Measurements from ENCODE around the gene NHLRC2.
"Not testable (repeated sequence)": the region's sequence is repeated elsewhere in the genome, so short reads cannot be mapped to it uniquely, and the experiment has no call there.

Gene NHLRC2

DNA sequence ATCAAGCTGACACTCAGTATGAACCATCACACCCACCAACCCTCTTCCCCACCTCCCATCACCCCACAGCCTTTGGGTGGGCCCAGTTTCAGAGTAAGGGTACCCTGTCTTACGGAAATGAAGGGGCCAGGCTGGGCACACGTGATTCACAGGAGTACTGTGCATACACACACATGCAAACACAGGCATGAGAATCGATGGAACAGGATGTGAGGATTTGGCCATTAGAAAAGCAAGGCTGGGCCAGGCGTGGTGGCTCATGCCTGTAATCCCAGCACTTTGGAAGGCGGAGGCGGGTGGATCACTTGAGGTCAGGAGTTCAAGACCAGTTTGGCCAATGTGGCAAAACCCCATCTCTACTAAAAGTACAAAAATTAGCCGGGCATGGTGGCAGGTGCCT lies 88.7 kb downstream of the NHLRC2 start:
- not testable (repeated sequence) for FAIRE-seq

DNA sequence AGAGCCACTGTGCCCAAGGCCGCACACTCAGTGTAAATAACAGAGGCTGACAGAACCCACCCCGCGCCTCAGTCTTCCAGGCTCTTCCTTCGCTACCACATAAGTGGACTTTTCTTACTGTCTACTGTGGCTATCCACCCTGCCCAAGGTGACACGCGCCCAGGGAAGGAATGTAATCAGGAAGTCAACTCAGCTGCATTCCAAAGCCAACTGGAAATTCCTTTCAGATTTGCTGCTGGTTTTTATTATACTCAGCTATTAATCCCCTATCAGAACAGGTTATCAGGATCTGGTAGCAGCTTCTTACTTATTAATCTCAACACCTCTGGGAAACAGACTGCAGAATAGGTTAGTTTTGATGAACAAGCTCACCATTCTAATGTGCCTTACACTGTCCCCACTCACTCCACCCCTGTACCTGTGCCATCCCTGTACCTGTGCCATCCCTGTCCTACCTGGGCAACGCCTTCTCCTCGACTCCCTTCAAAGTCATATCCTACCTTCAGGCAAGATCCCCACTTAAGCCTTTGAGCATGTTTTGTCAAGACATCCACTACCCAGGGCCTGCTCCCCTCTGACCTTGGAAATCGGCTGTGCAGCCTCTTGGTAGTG lies 90.7 kb downstream of the NHLRC2 start:
- no peak for FAIRE-seq

DNA sequence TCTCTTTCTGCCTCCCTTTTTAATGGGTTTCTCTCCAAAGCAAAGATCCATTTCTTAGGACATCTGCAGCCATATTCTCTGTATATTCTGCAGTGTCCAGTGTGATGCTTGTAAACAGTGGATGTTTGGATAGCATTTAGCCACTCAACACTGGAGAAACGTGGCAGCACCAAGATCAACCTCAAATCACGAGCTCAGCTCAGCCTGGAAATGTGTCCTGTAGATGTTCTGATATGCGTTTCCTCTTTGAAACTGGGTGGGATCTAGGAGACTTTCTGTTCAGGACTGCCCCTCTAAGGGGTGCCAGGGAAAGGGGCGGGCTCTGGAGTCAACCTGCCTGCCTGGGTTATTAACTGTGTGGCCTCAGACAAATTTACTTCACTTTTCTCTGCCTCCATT lies 91.2 kb downstream of the NHLRC2 start:
- no peak for FAIRE-seq

DNA sequence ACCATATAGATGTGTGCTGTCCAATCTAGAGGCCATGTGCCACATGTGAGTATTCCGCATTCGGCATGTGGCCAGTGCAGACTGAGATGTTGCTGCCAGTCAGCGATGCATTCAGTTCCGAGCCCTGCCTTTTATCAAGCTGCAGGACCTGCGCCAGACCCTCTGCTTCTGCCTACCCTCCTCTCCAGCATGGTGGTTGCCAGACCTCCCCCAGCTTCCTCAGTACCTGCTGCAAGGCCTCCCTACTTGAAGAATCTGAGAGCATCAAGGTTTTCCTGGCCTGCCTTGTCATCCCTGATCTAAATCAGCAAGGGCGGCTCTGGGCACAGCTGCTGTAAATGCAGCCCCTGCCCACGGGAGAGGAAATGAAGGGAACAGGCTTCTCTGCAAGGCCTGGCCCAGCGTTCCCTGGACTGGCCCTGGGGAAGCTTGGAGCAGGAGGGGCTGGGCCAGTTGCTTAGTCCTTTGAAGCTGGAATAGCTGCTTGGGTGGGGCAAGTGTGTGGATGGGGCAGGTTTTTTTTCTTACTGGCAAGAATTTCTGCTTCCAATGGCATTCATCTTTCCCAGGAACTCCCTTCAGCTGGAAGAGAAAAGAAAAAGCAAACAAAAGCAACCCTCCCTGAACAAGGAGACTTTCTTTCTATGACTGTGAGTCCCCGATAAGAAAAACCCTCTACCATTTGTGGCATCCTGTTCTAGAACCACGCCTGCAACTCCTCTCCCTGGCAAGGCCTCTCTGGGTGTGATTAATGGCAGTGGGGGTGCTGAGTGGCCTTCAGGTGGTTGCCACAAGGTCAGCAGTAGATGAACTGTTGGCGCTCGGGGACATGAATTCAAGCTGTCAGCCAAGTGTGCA lies 93.0 kb downstream of the NHLRC2 start:
- FAIRE-seq = no peak

DNA sequence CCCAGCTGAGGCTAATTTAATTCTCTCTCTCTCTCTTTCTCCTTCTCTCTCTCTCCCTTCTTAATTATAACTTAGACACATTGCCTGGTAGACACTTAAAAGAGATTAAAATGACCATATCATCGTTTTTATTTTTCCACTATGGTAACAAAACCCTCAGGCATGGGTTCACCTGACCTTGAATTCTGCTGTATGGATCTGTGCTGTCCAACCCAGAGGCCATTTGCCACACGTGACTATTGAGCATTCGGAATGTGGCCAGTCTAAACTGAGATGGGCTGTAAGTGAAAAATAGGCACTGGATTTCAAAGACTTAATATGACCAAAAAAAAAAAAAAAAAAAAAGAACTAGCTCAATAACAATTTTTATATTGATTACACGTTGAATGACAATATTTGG lies 93.6 kb downstream of the NHLRC2 start:
- no peak for FAIRE-seq

DNA sequence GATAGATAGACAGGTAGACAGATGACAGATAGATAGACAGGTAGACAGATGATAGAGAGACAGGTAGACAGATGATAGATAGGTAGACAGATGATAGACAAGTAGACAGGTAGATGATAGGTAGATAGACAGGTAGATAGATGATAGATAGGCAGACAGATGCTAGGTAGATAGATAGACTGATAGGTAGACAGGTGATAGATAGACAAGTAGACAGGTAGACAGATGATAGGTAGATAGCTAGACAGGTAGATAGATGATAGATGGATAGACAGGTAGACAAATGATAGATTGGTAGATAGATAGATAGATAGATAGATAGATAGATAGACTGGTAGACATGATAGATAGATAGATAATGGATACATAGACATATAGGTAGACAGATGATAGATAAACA lies 95.8 kb downstream of the NHLRC2 start:
- no peak for FAIRE-seq

DNA sequence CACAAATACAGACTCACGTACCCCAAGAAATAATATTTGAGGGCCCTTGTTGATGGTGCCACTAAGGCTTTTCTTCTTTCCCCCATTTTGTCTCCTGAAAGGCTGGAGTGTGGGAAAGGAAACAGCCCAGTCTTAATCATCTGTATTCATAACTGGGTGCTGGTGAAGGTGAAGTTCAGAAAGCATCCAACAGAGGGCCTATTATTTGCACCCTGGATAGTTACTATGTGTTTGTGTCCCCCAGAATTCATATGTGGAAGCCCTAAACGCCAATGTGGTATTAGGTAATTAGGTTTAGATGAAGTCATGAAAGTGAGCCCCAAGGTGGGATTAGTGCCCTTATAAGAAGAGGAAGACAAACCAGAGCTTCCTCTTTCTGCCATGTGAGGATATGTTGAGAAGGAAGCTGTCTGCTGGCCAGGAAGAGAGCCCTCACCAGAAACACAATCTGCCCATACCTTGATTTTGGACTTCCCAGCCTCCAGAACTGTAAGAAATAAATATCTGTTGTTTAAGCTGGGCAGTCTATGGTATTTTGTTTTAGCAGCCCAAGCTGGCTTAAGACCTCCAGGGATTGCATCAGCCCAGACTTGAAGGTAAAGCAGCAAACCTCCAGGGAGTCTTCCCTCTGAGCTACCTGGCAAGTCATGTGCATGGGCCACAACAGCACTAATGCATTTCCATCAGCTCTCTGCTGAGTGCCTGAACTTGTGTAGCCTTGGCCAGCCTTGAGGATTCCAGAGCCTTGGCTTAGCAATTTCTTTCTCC lies 99.2 kb downstream of the NHLRC2 start:
- FAIRE-seq = no peak

DNA sequence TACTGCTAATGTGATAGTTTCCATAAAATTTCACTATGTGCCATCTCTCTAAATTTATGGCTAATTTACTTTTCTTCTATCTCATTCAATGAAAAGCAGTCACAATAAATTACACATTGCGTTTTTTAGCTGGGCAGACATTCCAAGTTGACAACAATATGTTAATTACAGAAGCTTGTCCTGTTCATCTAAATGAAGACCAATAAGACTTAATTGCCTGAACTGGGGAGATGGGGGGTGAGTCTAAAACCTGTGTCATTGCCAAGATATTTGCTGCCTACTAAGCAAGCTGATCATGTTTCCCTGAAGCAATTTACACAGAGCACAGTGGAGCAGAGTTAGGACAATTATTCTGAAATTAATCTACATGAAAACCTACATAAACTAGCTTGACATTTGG lies 99.9 kb downstream of the NHLRC2 start:
- FAIRE-seq = no peak

DNA sequence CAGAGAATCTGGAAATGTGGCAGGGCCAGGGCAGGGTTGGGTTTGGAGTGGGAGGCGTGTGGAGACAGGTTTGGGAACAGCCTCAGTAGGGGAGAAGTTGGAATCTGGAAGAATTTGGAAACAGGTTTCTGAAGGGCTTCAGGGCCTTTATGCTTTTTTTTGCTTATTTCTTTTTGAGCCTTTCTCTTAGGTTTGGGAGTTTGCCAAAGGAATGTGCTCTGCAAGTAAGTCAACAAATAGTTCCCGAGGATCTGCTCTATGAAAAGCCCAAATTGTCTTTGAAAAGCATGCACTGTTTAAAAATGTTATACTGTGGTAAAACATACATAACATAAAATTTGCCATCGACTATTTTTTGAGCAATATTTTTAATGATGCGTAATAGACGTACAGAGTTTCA lies 102.6 kb downstream of the NHLRC2 start:
- no peak for FAIRE-seq

DNA sequence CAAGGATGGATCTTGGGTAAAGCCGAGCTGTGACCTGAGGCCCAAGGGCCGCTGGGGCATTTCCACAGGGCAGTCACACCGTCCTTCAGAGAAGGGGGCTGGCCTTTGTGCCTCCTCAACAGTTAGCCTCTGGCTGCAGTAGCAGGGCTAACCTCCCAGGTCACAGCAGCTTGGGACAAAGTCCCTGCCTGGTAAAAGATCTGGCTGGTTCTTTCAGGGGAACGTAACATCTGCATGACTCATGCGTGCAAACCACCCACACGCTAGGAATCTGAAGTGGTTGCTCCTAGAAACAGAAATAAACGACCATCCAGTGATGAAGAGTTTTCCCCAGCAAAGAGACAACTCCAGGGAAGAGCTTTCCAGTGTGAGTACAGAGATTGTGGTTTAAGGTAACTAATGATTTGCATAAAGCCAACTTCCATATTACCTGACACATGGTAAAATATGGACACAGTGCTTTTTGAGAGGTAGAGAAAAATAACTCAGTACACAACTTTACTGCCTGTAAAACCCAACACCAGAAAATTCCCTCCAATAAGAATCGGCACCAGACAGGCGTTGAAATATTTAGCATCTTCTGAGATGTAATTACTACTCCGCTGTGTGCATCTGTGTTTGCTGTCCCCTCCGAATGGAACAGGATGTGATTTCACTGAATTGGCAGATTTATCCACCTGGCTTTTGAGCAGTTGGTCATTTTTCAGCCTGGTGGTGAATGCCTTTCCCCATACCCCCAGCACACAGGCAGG lies 104.3 kb downstream of the NHLRC2 start:
- peak; percentile 31 for FAIRE-seq

DNA sequence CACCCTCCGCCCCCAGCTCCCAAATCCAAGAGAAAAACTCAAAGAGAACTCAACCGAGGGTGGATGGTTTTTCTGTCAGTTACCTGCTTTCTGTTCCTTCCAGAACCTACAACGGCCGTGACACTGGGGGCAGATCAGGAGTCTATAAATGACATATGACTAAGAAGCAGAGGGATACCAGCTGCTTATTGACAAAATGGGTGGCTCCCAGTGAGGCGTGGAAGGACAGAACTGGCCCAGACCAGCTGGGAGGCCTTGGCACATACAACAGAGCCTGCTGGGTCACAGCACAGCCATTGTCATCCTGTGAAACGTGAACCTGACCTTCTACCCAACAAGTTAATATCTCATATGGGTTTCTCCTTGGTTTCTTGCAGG lies 104.9 kb downstream of the NHLRC2 start:
- FAIRE-seq = no peak

DNA sequence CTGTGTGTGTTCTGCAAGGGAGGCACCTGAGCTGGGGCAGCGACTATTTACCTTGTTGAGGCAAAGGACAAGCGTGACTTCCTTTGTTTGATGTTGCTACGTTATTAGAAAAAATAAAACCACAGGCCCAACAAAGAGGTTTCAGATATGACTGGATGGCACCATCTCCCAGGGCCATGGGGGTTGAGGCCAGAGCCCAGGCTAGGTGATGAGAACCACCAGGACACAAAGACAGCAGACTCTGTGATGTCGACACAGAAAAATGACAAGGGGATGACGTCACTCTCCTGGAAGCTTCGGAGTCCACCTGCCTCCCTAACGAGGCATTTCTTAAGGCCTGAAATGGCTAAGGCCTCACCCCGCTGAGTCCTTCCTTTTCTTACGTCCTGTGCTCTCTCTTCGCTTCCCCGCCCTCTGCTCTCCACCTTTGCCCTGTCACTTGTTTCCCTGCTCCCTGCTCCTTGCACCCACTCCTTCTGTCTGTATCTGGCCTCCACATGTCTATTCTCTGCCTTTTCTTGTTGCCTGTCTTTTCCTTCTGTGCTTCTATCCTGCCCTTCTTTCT lies 106.2 kb downstream of the NHLRC2 start:
- no peak for FAIRE-seq

DNA sequence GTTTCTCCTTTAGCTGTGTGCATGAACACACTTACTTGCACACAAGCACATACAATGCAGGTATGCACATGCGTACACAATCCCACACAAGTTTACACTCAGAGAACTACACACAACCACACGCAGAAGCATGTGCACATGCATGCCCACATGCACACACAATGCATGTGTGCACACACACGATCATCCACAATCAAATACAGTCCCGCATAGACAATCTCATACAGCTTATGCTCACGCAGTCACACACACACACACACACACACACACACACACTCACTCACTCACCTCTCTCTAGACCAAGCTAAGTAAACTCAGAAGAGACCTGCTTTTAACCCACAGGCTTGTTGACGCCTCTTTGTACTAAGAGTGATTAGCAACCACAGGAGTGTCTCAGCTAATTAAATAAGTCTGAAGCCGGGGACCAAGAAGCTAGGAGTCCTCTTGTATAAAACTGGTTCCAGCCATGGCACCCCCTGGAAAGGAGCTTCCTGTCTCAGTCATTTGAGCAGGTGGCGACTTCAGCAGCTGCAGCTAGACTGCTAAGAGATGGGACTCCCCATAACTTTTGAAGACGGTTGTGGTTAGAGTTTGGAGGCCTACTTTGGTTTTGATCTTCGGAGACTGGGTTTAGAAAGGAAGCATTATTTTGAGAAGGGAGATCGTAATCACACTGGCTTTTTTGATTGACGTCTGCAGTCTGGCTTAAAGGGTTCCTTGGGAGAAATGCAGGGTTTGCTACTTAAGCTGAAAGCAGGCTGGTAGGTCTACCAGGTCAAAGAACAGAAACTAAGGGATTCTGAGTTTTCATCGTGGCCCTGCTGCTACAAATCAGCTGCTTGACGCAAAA lies 106.9 kb downstream of the NHLRC2 start:
- FAIRE-seq = no peak

DNA sequence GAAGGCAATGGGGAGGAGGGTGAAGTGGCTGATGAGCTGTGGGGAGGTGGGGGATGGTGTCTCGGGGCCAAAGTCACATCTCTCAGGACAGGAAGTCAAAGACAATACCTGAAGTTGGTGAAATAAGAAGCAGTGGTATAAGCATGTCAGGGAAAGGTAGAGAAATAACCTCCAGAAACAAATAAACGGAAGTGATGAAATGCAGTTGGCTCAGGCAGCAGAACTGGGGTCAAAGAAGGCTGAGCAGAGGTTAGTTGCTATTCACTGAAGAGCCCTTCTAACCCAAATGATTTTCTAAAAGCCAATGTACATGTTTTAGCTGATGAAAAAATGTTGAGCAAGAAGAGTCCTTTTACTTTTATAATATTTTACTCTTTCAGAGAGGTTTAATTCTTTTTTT lies 110.6 kb downstream of the NHLRC2 start:
- FAIRE-seq = no peak

DNA sequence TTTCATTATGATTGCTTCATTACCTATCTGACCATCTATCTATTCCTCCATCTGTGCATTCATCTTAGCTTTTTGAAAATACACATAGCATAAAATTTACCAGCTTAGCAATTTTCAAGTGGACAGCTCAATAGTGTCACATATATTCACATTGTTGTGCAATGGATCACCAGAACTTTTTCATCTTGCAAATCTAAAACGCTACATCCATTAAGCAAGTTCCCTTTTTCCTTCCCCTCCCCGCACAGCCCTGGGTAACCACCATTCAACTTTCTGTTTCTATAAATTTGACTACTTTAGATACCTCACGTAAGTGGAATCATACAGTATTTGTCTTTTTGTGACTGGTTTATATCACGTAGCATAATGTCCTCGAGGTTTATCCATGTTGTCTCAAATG lies 111.2 kb downstream of the NHLRC2 start:
- FAIRE-seq = no peak
